HG03439 (cell line): ENCODE measurements around the gene PSMB5.
A peak's percentile ranks its signal among the peaks of the same experiment; 100 is the strongest.

Source experiments
- ATAC-seq: cut with Tn5 transposase; IDR thresholded peaks from one replicate; pipeline ENCODE4 v1.9.1; 2021; ENCODE audit warnings: mild to moderate bottlenecking, moderate library complexity; ENCODE audit not compliant: unreplicated experiment

The PSMB5 gene

GRCh38 chr14:23034498-23035302, at the start of gene PSMB5:
PSMB5 (minus strand) TSS chr14:23034900; CDS start chr14:23034881, 19 bp downstream.
- ATAC-seq: peak; percentile 94

DNA sequence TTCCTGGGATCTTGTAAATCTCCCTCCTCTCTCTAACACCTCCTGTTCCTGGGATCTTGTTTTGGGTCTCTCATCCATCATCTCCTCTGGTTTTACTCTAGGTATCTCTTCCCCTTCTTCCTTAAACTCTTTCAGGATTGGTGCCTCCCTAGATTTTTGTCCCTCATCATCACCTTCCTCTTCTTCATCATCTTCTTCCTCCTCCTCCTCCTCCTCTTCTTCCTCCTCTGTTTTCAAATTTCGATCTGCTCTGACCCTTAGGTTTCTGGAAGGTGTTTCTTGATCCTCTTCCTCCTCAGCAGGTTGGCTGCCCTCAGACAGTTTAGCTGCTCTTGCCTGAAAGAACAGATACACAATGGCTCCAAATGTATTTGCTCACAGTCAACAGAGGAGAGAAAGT, 45.8 kb upstream of the PSMB5 start:
- ATAC-seq: no peak

DNA sequence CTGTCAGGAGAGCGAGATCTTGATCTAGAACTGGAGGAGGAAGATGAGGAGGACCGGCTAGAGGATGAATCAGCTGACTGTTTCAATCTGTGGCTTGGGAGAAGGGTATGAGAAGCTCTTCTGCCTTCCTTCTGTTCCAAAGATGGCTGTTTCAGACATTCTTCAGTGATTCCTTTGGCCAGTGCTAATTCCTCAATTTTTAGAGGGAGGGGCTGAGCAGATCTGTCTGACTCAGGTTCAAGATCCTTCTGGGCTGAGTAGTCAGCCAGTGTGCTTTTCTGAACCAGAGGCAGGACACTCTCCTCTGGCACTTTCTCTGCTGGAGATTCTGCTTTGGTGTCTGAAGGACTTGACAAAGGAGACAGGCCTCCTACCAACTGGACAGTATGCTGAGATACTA, 45.0 kb upstream of the PSMB5 start:
- ATAC-seq: no peak

DNA sequence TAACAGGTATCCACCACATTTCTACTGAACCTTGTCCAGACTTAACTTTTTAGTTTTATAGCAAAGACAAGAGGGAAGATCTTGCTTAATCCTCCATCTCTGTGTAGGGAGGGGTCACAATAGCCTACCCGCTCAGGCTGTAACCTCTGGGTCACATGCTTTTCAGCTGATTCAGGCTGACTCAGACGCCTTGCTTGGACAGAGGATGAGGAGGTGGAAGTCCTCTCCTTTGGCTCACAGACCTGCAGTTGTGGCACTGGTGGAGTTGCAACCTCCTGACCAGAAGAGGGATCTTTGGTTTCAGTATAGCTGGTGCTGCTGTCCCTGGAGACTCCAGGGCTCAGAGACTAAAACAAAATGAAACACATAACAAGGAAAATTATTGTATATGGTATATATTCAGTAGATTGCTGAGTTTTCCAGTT, 44.0 kb upstream of the PSMB5 start:
- ATAC-seq: no peak

- no peak for ATAC-seq
Observed at GRCh38 chr14:23077962-23078361, 43.3 kb upstream of the PSMB5 start.

DNA sequence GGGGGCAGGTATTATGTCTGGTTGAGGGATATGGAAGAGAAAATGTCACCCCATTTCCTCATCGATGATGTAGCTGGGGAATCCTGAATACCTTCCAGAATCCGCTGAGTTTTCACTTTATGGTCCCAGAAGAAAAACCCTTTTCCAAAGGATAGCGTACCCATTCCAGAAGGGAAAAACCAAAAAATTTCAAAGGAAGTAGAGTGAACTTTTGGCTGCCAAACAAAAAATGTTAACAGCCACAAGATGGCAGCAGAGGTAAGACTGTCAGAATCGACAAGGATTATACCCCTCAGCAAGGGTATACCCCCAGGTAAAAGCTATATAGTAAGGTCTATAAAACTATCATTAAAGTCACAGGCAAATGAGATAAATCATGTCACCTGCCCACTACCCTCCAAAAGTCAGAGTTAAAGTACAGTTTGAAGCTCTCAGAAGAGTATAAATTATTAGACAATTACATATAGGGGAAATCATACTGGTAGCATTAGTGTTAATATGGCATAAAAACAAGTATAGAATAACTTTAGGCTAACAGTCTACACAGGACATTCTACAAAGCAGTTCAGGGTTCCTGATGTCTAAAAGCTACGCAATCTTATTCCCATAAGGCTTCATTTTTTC, 42.2 kb upstream of the PSMB5 start:
- ATAC-seq: no peak

DNA sequence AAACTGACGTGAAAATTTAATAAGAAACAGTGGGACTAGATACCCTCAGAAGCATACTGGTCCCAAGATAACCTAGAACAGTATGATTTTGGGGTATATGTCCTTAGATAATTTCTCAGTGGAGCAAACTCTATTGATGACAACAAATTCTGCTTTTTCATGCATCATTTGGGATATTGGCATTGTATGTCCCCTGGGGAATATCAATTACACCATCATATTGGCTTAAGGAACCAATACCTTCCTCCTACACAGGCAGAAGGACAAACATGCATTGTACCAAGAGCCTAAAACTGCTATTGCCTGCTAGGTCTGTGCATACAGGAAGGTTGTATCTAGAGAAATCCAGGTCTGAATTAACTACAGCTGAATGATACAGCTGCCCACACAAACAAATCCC, 40.2 kb upstream of the PSMB5 start:
- ATAC-seq: no peak

- ATAC-seq: no peak
Observed at GRCh38 chr14:23071921-23072539, 37.3 kb upstream of the PSMB5 start.

GRCh38 chr14:23071244-23071920, 36.7 kb upstream of the PSMB5 start:
- peak; percentile 73 for ATAC-seq

- no peak for ATAC-seq
Observed at GRCh38 chr14:23070262-23071129, 35.8 kb upstream of the PSMB5 start.

DNA sequence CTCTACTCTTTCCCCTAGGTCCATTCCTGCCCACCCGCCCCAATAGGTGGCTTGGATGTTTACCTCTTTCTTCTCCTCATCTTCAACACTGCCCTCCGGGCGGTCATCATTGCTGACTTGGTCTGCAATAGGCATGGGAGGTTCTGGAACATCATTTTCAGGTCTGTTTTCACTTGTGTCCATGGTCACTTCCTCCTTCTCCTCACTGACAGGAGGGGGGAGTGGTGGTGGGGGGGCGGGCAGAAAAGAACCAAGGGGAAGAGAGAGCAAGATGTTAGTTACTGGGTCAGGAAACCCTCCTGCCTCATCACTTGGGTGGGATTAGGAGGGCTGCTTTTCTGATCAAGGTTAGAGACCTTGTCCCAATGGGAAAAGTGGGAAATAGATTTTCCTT, 34.7 kb upstream of the PSMB5 start:
- ATAC-seq: no peak

DNA sequence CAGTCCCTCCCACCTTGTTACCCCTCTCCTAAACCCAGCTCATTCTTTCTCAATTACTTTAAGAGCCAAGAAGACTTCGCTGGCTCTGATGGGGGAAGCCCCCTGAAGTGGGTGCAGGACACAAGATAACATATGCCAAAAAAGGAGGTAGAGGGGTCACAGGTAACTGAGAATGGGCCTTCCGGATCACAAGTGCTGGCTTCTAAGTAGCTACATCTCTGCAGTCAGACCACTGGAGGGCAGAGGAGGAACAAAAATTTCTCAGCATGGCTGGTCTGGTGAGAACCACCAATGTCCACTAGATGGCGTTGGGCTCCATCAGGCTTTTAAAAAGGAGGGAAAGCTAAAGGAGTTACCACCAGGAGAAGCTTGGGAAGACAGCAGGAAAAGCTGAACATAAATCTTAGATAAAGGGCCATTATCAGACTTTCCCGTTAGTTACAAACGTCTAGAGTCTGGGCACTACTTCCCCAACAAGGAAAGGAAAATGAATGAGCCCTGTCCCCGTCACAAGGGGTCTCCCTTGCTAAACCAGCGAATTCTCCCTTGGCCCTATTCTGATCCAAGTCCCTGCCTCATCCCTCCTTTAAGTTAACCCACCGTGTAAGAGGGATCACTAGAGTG, 34.2 kb upstream of the PSMB5 start:
- peak; percentile 67 for ATAC-seq

- ATAC-seq: no peak
Observed at GRCh38 chr14:23067847-23068788, 33.4 kb upstream of the PSMB5 start.

GRCh38 chr14:23066855-23067744, 32.4 kb upstream of the PSMB5 start:
- ATAC-seq: no peak

- no peak for ATAC-seq
Observed at GRCh38 chr14:23066368-23066767, 31.7 kb upstream of the PSMB5 start.

- ATAC-seq: no peak
Observed at GRCh38 chr14:23063601-23064000, 28.9 kb upstream of the PSMB5 start.

DNA sequence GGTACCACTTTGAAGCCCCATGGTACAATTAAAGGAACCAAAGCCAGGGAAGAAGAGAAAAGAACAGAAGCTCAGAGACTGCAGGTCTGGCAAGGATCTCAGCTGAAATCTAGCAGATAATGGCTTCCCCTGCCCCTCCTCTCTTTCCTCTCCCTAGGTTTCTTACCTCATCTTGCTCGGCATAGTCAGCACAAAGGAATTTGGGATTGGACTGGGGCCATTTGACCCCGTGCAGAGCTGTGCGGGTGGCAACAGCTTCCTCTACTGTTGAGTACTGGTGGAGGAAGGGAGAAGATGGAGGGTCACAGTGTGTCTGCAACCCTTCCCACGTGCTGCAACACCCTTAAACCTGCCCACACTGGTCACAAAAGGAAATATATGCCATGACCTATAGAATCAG, 27.3 kb upstream of the PSMB5 start:
- no peak for ATAC-seq
